Neural progenitor cell (in vitro differentiated cells): ENCODE data around the gene ZNF619.

Experiments
- EZH2 ChIP-seq: fragments of 200-600 bp; sonication (generic); IDR thresholded peaks from 2 replicates; pipeline ENCODE4 v1.6.1; 2017; ENCODE audit warnings: antibody characterized with exemption, mild to moderate bottlenecking, moderate library complexity
- TF ChIP-seq, protein P1 (sequence below): fragments of 200-600 bp; sonication (generic); IDR thresholded peaks from 2 replicates; pipeline ENCODE4 v1.5.1; 2017; ENCODE audit warnings: antibody characterized with exemption, mild to moderate bottlenecking

DNA sequence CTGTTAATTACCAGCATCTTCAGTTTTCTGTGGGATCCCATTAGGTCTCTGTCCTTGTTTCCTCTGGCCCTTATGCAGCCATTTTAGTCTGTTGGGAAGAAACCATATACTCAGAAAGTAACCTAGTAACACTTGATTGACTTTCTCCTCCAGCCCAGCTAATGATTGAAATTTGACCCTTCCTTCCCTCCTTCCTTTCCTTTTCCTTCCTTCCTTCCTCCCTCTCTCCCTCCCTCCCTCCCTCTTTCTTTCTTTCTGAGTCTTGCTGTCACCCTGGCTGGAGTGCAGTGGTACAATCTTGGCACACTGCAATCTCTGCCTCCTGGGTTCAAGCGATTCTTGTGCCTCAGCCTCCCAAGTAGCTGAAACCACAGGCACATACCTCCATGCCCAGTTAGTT, 23.0 kb downstream of the ZNF619 start:
- TF ChIP-seq, protein P1, sequence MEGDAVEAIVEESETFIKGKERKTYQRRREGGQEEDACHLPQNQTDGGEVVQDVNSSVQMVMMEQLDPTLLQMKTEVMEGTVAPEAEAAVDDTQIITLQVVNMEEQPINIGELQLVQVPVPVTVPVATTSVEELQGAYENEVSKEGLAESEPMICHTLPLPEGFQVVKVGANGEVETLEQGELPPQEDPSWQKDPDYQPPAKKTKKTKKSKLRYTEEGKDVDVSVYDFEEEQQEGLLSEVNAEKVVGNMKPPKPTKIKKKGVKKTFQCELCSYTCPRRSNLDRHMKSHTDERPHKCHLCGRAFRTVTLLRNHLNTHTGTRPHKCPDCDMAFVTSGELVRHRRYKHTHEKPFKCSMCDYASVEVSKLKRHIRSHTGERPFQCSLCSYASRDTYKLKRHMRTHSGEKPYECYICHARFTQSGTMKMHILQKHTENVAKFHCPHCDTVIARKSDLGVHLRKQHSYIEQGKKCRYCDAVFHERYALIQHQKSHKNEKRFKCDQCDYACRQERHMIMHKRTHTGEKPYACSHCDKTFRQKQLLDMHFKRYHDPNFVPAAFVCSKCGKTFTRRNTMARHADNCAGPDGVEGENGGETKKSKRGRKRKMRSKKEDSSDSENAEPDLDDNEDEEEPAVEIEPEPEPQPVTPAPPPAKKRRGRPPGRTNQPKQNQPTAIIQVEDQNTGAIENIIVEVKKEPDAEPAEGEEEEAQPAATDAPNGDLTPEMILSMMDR, result no peak
- TF ChIP-seq EZH2, result no peak
